GM19043 (cell line): ENCODE data around the gene CD180.

ENCODE experiments used
- ATAC-seq: cut with Tn5 transposase; IDR thresholded peaks from one replicate; pipeline ENCODE4 v1.9.1; 2021; ENCODE audit warnings: low read depth; ENCODE audit not compliant: unreplicated experiment

The CD180 gene

GRCh38 chr5:67135381-67135984, 61.1 kb downstream of the CD180 start:
- no peak for ATAC-seq

GRCh38 chr5:67133776-67134175, 62.8 kb downstream of the CD180 start:
- ATAC-seq = no peak

GRCh38 chr5:67133217-67133616, 63.4 kb downstream of the CD180 start:
- no peak for ATAC-seq

- ATAC-seq = no peak
Observed at GRCh38 chr5:67129768-67130167, 66.8 kb downstream of the CD180 start.
